H9 (cell line): ENCODE results near the gene CDC40. TPM values are rescaled to one million over a fixed set of nuclear protein-coding genes. Genes with fewer than 3 reads are reported as not detected.
"Not testable (repeated sequence)": the region's sequence is repeated elsewhere in the genome, so short reads cannot be mapped to it uniquely, and the experiment has no call there.

Source experiments
- DNase-seq: peaks from one replicate; pipeline ENCODE4 v3.0.0-alpha.2; 2017
- H2AFZ ChIP-seq: one replicate; pipeline ENCODE4 v1.6.1; 2013; ENCODE audit warnings: mild to moderate bottlenecking, low read length, control low read depth, moderate library complexity
- H2AK5ac ChIP-seq: 2 replicates; pipeline ENCODE4 v1.6.1; 2013; ENCODE audit warnings: low read length, control low read depth, mixed read lengths; ENCODE audit not compliant: insufficient read length
- H2BK120ac ChIP-seq: one replicate; pipeline ENCODE4 v1.6.1; 2013; ENCODE audit warnings: low read depth, mild to moderate bottlenecking, low read length, control low read depth, inconsistent platforms; ENCODE audit not compliant: poor library complexity, severe bottlenecking
- H2BK12ac ChIP-seq: 2 replicates; pipeline ENCODE4 v1.6.1; 2013; ENCODE audit warnings: low read length, control low read depth, mixed read lengths, low read depth; ENCODE audit not compliant: insufficient read length
- H2BK15ac ChIP-seq: 2 replicates; pipeline ENCODE4 v1.6.1; 2013; ENCODE audit warnings: low read depth, low read length, control low read depth
- H2BK20ac ChIP-seq: one replicate; pipeline ENCODE4 v1.6.1; 2013; ENCODE audit warnings: low read depth, mild to moderate bottlenecking, low read length, control low read depth, inconsistent platforms; ENCODE audit not compliant: poor library complexity, severe bottlenecking
- H2BK5ac ChIP-seq: 2 replicates; pipeline ENCODE4 v1.6.1; 2013; ENCODE audit warnings: low read length, control low read depth, mixed read lengths; ENCODE audit not compliant: insufficient read length
- H3K14ac ChIP-seq: 2 replicates; pipeline ENCODE4 v1.6.1; 2013; ENCODE audit warnings: low read length, control low read depth; ENCODE audit not compliant: insufficient read depth
- H3K18ac ChIP-seq: 2 replicates; pipeline ENCODE4 v1.6.1; 2013; ENCODE audit warnings: low read depth, mild to moderate bottlenecking, mixed read lengths, low read length, control low read depth; ENCODE audit not compliant: insufficient read length
- H3K23ac ChIP-seq: 2 replicates; pipeline ENCODE4 v1.6.1; 2013; ENCODE audit warnings: low read length, control low read depth, mixed read lengths, low read depth; ENCODE audit not compliant: insufficient read length
- H3K23me2 ChIP-seq: 2 replicates; pipeline ENCODE4 v1.6.1; 2013; ENCODE audit warnings: low read depth, mild to moderate bottlenecking, mixed read lengths, low read length, control low read depth; ENCODE audit not compliant: insufficient read length, poor library complexity, severe bottlenecking
- H3K27ac ChIP-seq: 2 replicates; pipeline ENCODE4 v1.5.1; 2013; ENCODE audit warnings: low read length, control low read depth, mixed read lengths, low read depth; ENCODE audit not compliant: insufficient read length
- H3K27me3 ChIP-seq: 2 replicates; pipeline ENCODE4 v1.6.1; 2013; ENCODE audit warnings: low read length, control low read depth, inconsistent platforms; ENCODE audit not compliant: insufficient read depth
- H3K4ac ChIP-seq: 2 replicates; pipeline ENCODE4 v1.6.1; 2013; ENCODE audit warnings: low read depth, mild to moderate bottlenecking, control low read depth, inconsistent platforms, low read length, moderate library complexity
- H3K4me1 ChIP-seq: 2 replicates; pipeline ENCODE4 v1.6.1; 2013; ENCODE audit warnings: low read length, control low read depth, inconsistent platforms; ENCODE audit not compliant: insufficient read depth
- H3K4me2 ChIP-seq: 2 replicates; pipeline ENCODE4 v1.6.1; 2013; ENCODE audit warnings: low read length, control low read depth, mixed read lengths; ENCODE audit not compliant: insufficient read length, insufficient read depth
- H3K56ac ChIP-seq: 2 replicates; pipeline ENCODE4 v1.6.1; 2013; ENCODE audit warnings: low read depth, mild to moderate bottlenecking, mixed read lengths, low read length, control low read depth; ENCODE audit not compliant: insufficient read length
- H3K79me1 ChIP-seq: 2 replicates; pipeline ENCODE4 v1.6.1; 2013; ENCODE audit warnings: low read depth, mild to moderate bottlenecking, moderate library complexity, low read length, control low read depth, inconsistent platforms; ENCODE audit not compliant: insufficient read depth, poor library complexity, severe bottlenecking
- H3K79me2 ChIP-seq: 2 replicates; pipeline ENCODE4 v1.6.1; 2013; ENCODE audit warnings: low read length, control low read depth, inconsistent platforms; ENCODE audit not compliant: insufficient read depth
- H3K9ac ChIP-seq: 2 replicates; pipeline ENCODE4 v1.6.1; 2013; ENCODE audit warnings: low read length, control low read depth, mixed read lengths; ENCODE audit not compliant: insufficient read length; ENCODE audit errors: extremely low read depth
- H3K9me3 ChIP-seq: one replicate; pipeline ENCODE4 v1.6.1; 2013; ENCODE audit warnings: low read depth, low read length, inconsistent platforms; ENCODE audit not compliant: control insufficient read depth
- H3T11ph ChIP-seq: one replicate; pipeline ENCODE4 v1.6.1; 2013; ENCODE audit warnings: mild to moderate bottlenecking, low read length, control low read depth, inconsistent platforms
- H4K20me1 ChIP-seq: one replicate; pipeline ENCODE4 v1.6.1; 2013; ENCODE audit not compliant: control insufficient read depth, insufficient read length, insufficient read depth
- H4K5ac ChIP-seq: 2 replicates; pipeline ENCODE4 v1.6.1; 2013; ENCODE audit warnings: low read depth, mild to moderate bottlenecking, mixed read lengths, low read length, control low read depth; ENCODE audit not compliant: insufficient read length
- H4K8ac ChIP-seq: replicated peaks from 2 replicates; pipeline ENCODE4 v1.6.1; 2013; ENCODE audit warnings: low read length, control low read depth, mixed read lengths, low read depth; ENCODE audit not compliant: insufficient read length
- H4K91ac ChIP-seq: 2 replicates; pipeline ENCODE4 v1.6.1; 2013; ENCODE audit warnings: low read depth, mild to moderate bottlenecking, moderate library complexity, mixed read lengths, low read length, control low read depth; ENCODE audit not compliant: insufficient read length
- H3K27ac Mint-ChIP-seq, 3 experiments: 2 replicates in 2 of 3; 3 replicates in 1 of 3; pipeline ENCODE4 v1.8.0; 2020 to 2021; ENCODE audit warnings: mixed read lengths in 3 of 3, mild to moderate bottlenecking in 1 of 3, moderate library complexity in 1 of 3
- H3K27me3 Mint-ChIP-seq: 2 replicates; pipeline ENCODE4 v1.8.0; 2021; ENCODE audit warnings: low read depth, mild to moderate bottlenecking, moderate library complexity, mixed read lengths
- H3K36me3 Mint-ChIP-seq, 3 experiments: 2 replicates in 2 of 3; 3 replicates in 1 of 3; pipeline ENCODE4 v1.8.0; 2020 to 2021; ENCODE audit warnings: low read depth in 3 of 3, mixed read lengths in 3 of 3; ENCODE audit not compliant: insufficient read depth in 1 of 3
- H3K4me1 Mint-ChIP-seq, 2 experiments: 2 replicates each; pipeline ENCODE4 v1.8.0; 2020; ENCODE audit warnings: mixed read lengths in 2 of 2
- H3K4me3 Mint-ChIP-seq, 2 experiments: 2 replicates in 1 of 2; 3 replicates in 1 of 2; pipeline ENCODE4 v1.8.0; 2020 to 2021; ENCODE audit warnings: mild to moderate bottlenecking in 2 of 2, mixed read lengths in 2 of 2, moderate library complexity in 1 of 2
- H3K9me3 Mint-ChIP-seq, 2 experiments: 2 replicates in 1 of 2; 3 replicates in 1 of 2; pipeline ENCODE4 v1.8.0; 2020; ENCODE audit warnings: mild to moderate bottlenecking in 2 of 2, mixed read lengths in 2 of 2, moderate library complexity in 1 of 2
- WGBS: extraction: QIAGEN DNeasy Blood & Tissue Kit; methylation state at CpG from one replicate; pipeline ENCODE4 v1.1.7; 2013; ENCODE audit warnings: missing lambda C conversion rate, low lambda C conversion rate, mixed read lengths; ENCODE audit not compliant: insufficient read length; ENCODE audit errors: extremely low coverage; 5-methylcytosine and 5-hydroxymethylcytosine counted together
- total RNA-seq: library from RNA; stranded (reverse); gene quantifications from 2 replicates; pipeline ENCODE4 v1.2.1, GENCODE V29; 2021
- TF ChIP-seq, protein P1 (sequence below): fragments of 200-600 bp; sonication (generic); conservative IDR thresholded peaks from 3 replicates; pipeline ENCODE4 v1.8.0; 2021; ENCODE audit warnings: antibody characterized with exemption, mild to moderate bottlenecking

CDC40 gene
- total RNA-seq, 1 experiment from 2014 or later, result 23.5 TPM

DNA sequence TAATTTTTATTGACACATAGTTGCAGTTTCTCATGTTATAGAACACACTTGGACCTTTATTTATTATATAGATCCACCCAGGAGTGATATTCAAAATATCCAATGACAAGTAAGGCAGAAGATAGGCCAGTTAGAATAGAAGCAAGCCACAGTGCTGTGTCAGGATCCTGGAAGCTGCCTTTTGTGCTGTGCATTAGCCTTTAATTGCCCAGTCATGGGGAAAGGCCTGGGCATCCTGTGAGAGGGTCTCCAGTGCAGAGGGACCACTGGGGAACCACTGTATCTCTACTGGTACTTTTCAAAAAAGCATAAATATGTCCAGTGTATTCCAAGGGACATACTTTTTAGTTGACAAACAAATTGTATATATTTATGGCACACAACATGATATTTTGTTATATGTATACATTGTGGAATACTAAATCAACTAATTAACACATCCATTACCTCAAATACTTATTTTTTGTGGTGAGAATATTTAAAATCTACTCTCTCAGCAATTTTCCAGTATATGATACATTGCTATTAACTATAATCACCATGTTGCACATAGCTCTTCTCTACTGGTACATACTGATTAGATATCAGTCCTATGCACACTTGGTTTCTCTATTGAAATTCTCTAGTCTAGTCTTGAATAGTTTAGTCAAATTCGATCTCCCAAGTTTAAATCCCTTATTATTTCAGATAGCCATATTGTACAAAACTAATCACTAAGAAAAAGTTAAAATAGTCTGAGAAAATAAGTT, 59.5 kb downstream of the CDC40 start:
- Histone ChIP-seq H3K56ac (no peak overlapping the region), H3K4ac (no peak overlapping the region), H3K79me1 (no peaks in the 10 kb centered on the region), H2BK15ac (no peak overlapping the region), H4K5ac (no peak overlapping the region), H3K14ac (no peak overlapping the region), H4K8ac (no peak overlapping the region), H4K20me1 (no peaks in the 10 kb centered on the region), H2BK5ac (no peak overlapping the region), H3K4me2 (no peak overlapping the region), H3K27ac (no peak overlapping the region), H3K18ac (no peak overlapping the region), H3K27me3 (no peaks in the 10 kb centered on the region), H3K9ac (no peak overlapping the region), H3K23me2 (no peaks in the 10 kb centered on the region), H3K4me1 (no peaks in the 10 kb centered on the region), H2BK20ac (no peak overlapping the region), H4K91ac (no peak overlapping the region), H3K9me3 (no peaks in the 10 kb centered on the region), H3K23ac (no peak overlapping the region), H2BK120ac (no peak overlapping the region), H3K79me2 (no peaks in the 10 kb centered on the region), H2AFZ (no peak overlapping the region), H2AK5ac (no peak overlapping the region), H2BK12ac (no peak overlapping the region), H3T11ph (no peak overlapping the region)
- no peak overlapping the region for H3K27ac Mint-ChIP-seq
- TF ChIP-seq, protein P1, sequence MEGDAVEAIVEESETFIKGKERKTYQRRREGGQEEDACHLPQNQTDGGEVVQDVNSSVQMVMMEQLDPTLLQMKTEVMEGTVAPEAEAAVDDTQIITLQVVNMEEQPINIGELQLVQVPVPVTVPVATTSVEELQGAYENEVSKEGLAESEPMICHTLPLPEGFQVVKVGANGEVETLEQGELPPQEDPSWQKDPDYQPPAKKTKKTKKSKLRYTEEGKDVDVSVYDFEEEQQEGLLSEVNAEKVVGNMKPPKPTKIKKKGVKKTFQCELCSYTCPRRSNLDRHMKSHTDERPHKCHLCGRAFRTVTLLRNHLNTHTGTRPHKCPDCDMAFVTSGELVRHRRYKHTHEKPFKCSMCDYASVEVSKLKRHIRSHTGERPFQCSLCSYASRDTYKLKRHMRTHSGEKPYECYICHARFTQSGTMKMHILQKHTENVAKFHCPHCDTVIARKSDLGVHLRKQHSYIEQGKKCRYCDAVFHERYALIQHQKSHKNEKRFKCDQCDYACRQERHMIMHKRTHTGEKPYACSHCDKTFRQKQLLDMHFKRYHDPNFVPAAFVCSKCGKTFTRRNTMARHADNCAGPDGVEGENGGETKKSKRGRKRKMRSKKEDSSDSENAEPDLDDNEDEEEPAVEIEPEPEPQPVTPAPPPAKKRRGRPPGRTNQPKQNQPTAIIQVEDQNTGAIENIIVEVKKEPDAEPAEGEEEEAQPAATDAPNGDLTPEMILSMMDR, result no peak
- H3K36me3 Mint-ChIP-seq, result peaks cover 0 to 9% (median 1%) of the 10 kb centered on the region in 3 experiments; a peak in 2 of 7 replicates
- DNase-seq, result no peak
- no peaks in the 10 kb centered on the region for H3K27me3 Mint-ChIP-seq
- no CpG with 5 or more reads among the region's 1 CpG for WGBS
- no peak overlapping the region for H3K4me3 Mint-ChIP-seq
- no peaks in the 10 kb centered on the region for H3K9me3 Mint-ChIP-seq
- H3K4me1 Mint-ChIP-seq, result no peaks in the 10 kb centered on the region

DNA sequence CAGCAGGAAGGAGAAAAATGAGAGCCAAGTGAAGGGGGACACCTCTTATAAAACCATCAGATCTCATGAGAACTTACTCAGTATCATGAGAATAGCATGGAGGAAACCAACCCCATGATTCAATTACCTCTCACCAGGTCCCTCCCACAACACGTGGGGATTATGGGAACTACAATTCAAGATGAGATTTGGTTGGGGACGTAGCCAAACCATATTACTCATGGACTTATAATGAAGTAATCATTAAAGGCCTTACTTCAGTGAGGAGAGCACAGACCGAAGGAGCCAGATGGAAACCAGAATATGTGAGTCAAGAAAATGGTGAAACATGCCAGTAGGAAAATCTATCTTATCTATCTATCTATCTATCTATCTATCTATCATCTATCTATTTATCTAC, 64.4 kb downstream of the CDC40 start:
- not testable (repeated sequence) for H3K79me2 ChIP-seq, H3K27ac Mint-ChIP-seq, H4K91ac ChIP-seq, DNase-seq, H2AK5ac ChIP-seq, H3K27me3 Mint-ChIP-seq, H3K18ac ChIP-seq, H3K4me2 ChIP-seq, H2BK120ac ChIP-seq, H4K8ac ChIP-seq, H3K79me1 ChIP-seq, H2BK15ac ChIP-seq, H4K5ac ChIP-seq, H2BK12ac ChIP-seq, H3K9me3 Mint-ChIP-seq, H3K4me1 ChIP-seq, H3K14ac ChIP-seq, H3K23ac ChIP-seq, H3K56ac ChIP-seq, H3K4me1 Mint-ChIP-seq, H3K4ac ChIP-seq, H3K36me3 Mint-ChIP-seq, H3K23me2 ChIP-seq, H3K27ac ChIP-seq, H3T11ph ChIP-seq, H3K4me3 Mint-ChIP-seq, H2BK20ac ChIP-seq, H4K20me1 ChIP-seq, H3K27me3 ChIP-seq, H2AFZ ChIP-seq, H2BK5ac ChIP-seq, H3K9ac ChIP-seq, H3K9me3 ChIP-seq
- WGBS, result no CpG with 5 or more reads among the region's 3 CpGs
